RWPE2 (cell line): ENCODE measurements around the gene ANKDD1B.

Experiments
- ATAC-seq: fragments of 200-7000 bp; cut with Tn5 transposase; 3 replicates; pipeline ENCODE4 v1.9.1; 2021; ENCODE audit warnings: low read depth
- DNase-seq: peaks from one replicate; pipeline ENCODE4 v3.0.0-alpha.2; 2020; ENCODE audit warnings: low spot score
- H3K27ac ChIP-seq: fragments of 450-650 bp; 2 replicates; pipeline ENCODE4 v1.5.1; 2017; ENCODE audit warnings: mild to moderate bottlenecking; ENCODE audit not compliant: poor library complexity, severe bottlenecking
- H3K27me3 ChIP-seq: fragments of 250-450 bp; sonication (Bioruptor Pico); 2 replicates; pipeline ENCODE4 v1.5.1; 2021; ENCODE audit warnings: mild to moderate bottlenecking, moderate library complexity; ENCODE audit not compliant: insufficient read depth, poor library complexity, severe bottlenecking
- H3K36me3 ChIP-seq: fragments of 250-450 bp; sonication (Bioruptor Pico); 2 replicates; pipeline ENCODE4 v1.5.1; 2020; ENCODE audit warnings: low read depth, mild to moderate bottlenecking, moderate library complexity
- H3K4me1 ChIP-seq: fragments of 250-450 bp; sonication (Bioruptor Pico); 2 replicates; pipeline ENCODE4 v1.5.1; 2021; ENCODE audit warnings: mild to moderate bottlenecking, moderate library complexity; ENCODE audit not compliant: insufficient read depth, poor library complexity, severe bottlenecking
- H3K4me3 ChIP-seq: fragments of 250-450 bp; sonication (Bioruptor Pico); 2 replicates; pipeline ENCODE4 v1.5.1; 2021; ENCODE audit warnings: mild to moderate bottlenecking, moderate library complexity; ENCODE audit not compliant: severe bottlenecking
- H3K9me3 ChIP-seq: fragments of 250-450 bp; sonication (Bioruptor Pico); 2 replicates; pipeline ENCODE4 v1.5.1; 2021; ENCODE audit warnings: mild to moderate bottlenecking, moderate library complexity; ENCODE audit not compliant: severe bottlenecking
- TF ChIP-seq, protein P1 (sequence below): fragments of 450-650 bp; IDR thresholded peaks from one replicate; pipeline ENCODE4 v1.5.1; 2017; ENCODE audit warnings: mild to moderate bottlenecking, moderate library complexity; ENCODE audit not compliant: poor library complexity, severe bottlenecking

The ANKDD1B gene

DNA sequence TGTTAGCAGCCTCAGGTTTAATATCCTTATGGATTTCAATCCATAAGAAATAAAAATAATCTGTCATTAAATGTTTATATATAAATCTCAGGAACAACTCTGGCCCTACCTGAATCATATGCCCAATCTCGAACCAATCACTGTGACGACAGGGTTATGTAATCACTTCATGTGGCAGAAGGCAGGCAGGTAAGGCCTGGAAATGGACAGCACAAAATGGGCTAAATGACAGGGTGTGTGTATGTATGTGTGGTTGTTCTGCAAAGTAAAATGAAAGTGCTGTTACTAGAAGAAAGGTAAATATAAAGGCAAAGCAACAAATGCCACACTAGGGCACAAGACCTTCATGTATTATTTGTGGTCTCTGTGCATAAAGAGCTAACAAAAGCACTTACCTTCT lies 19.6 kb downstream of the ANKDD1B start:
- Histone ChIP-seq H3K27me3 (no peaks in the 10 kb centered on the region), H3K4me1 (no peaks in the 10 kb centered on the region), H3K9me3 (no peaks in the 10 kb centered on the region), H3K27ac (no peak overlapping the region), H3K4me3 (no peak overlapping the region), H3K36me3 (no peaks in the 10 kb centered on the region)
- DNase-seq, result no peak
- ATAC-seq, result no peak
- TF ChIP-seq, protein P1, sequence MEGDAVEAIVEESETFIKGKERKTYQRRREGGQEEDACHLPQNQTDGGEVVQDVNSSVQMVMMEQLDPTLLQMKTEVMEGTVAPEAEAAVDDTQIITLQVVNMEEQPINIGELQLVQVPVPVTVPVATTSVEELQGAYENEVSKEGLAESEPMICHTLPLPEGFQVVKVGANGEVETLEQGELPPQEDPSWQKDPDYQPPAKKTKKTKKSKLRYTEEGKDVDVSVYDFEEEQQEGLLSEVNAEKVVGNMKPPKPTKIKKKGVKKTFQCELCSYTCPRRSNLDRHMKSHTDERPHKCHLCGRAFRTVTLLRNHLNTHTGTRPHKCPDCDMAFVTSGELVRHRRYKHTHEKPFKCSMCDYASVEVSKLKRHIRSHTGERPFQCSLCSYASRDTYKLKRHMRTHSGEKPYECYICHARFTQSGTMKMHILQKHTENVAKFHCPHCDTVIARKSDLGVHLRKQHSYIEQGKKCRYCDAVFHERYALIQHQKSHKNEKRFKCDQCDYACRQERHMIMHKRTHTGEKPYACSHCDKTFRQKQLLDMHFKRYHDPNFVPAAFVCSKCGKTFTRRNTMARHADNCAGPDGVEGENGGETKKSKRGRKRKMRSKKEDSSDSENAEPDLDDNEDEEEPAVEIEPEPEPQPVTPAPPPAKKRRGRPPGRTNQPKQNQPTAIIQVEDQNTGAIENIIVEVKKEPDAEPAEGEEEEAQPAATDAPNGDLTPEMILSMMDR, result no peak

GRCh38 chr5:75632321-75632720 lies 21.1 kb downstream of the ANKDD1B start:
- H3K4me1 ChIP-seq, result no peaks in the 10 kb centered on the region
- H3K36me3 ChIP-seq, result no peaks in the 10 kb centered on the region
- no peak for DNase-seq
- TF ChIP-seq, protein P1, result no peak
- no peak for ATAC-seq
- no peaks in the 10 kb centered on the region for H3K27me3 ChIP-seq
- no peak overlapping the region for H3K27ac ChIP-seq
- no peaks in the 10 kb centered on the region for H3K9me3 ChIP-seq
- H3K4me3 ChIP-seq, result no peak overlapping the region

- ATAC-seq (no peak), DNase-seq (no peak)
- Histone ChIP-seq H3K36me3 (no peaks in the 10 kb centered on the region), H3K9me3 (peaks cover 3% of the 10 kb centered on the region), H3K4me1 (peaks cover 4% of the 10 kb centered on the region), H3K4me3 (no peak overlapping the region), H3K27me3 (no peaks in the 10 kb centered on the region), H3K27ac (no peak overlapping the region)
- TF ChIP-seq, protein P1, result no peak
Measured at GRCh38 chr5:75637949-75638348, 26.7 kb downstream of the ANKDD1B start.

DNA sequence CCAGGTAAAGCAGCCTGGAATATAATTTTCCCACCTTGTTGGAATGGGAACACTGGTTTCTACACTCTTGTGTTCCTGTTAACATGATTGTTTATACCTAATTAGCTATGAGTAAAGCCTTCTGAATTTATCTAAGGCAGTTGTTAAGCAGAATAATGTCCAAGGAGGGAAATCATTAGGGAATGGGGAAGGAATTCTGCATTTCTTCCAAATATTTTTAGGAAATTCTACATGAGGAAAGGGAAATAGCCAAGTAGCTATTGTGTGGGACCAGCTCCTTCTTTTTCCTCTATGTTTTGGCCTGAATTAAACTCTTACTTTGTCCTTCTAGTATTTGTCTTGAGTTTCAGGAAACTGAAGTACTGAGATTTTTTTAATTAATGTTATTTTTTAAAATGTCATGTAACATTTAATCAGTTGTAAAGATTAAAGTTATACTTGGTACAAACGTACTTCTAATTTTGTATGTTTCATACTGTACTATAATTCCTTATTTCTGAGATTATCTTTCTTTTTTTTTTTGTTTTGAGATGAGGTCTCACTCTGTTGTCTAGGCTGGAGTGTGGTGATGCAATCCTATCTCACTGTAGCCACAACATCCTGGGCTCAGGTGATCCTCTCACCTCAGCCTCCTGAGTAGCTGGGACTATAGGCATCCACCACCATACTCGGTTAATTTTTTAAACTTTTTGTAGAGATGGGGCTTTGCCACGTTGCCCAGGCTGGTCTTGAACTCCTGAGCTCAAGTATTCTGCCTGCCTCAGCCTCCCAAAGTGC lies 28.5 kb downstream of the ANKDD1B start:
- Histone ChIP-seq H3K4me1 (peaks cover 4% of the 10 kb centered on the region), H3K27me3 (no peaks in the 10 kb centered on the region), H3K4me3 (no peak overlapping the region), H3K9me3 (peaks cover 3% of the 10 kb centered on the region), H3K27ac (peak overlapping the region; percentile 34), H3K36me3 (no peaks in the 10 kb centered on the region)
- TF ChIP-seq, protein P1, result no peak
- ATAC-seq (no peak), DNase-seq (no peak)

DNA sequence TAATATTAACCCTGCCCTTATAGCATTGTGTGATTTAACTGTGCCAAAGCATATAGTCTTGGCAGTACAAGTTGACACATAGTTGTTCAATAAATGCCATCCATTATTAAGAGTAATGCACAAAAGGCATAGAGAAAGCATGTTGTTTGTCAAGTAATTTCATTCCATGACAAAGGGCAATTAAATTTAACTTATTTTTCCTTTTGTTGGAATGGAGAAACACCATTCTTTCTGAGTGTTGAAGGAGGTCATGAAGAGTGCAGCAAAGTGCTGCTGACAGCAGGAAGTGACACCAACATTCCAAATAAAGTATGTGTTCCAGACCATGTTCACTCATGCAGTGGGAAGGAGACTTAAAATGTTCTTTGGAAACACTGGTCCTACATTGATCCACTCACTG lies 29.1 kb downstream of the ANKDD1B start:
- Histone ChIP-seq H3K27me3 (no peaks in the 10 kb centered on the region), H3K9me3 (peaks cover 3% of the 10 kb centered on the region), H3K4me3 (no peak overlapping the region), H3K4me1 (peaks cover 4% of the 10 kb centered on the region), H3K27ac (peak overlapping the region; percentile 34), H3K36me3 (no peaks in the 10 kb centered on the region)
- peak; percentile 89 for ATAC-seq
- TF ChIP-seq, protein P1, result no peak
- DNase-seq, result no peak
